Fibroblast of lung (primary cell): ENCODE data around the gene DQX1. TPM values are rescaled to one million over a fixed set of nuclear protein-coding genes. Genes with fewer than 3 reads are reported as not detected.

Experiments
- DNase-seq, 2 donors: peaks; one replicate each; pipeline versions ENCODE4 v3.0.0 to v3.0.0-alpha.2; 2010; ENCODE audit warnings: low read depth in 2 of 2
- H2AFZ ChIP-seq: 2 replicates; pipeline ENCODE4 v1.5.1; 2012; ENCODE audit warnings: low read length, control low read depth, inconsistent platforms
- H3K27ac ChIP-seq: 2 replicates; pipeline ENCODE4 v1.5.1; 2011; ENCODE audit warnings: low read length, control low read depth; ENCODE audit not compliant: insufficient read depth
- H3K27me3 ChIP-seq: 2 replicates; pipeline ENCODE4 v1.5.1; 2011; ENCODE audit warnings: mild to moderate bottlenecking, low read length; ENCODE audit not compliant: control insufficient read depth, insufficient read depth
- H3K36me3 ChIP-seq: 2 replicates; pipeline ENCODE4 v1.5.1; 2011; ENCODE audit warnings: low read length; ENCODE audit not compliant: control insufficient read depth, insufficient read depth
- H3K4me1 ChIP-seq: 2 replicates; pipeline ENCODE4 v1.5.1; 2011; ENCODE audit warnings: low read length; ENCODE audit not compliant: control insufficient read depth, insufficient read depth; ENCODE audit errors: extremely low read depth
- H3K4me2 ChIP-seq: 2 replicates; pipeline ENCODE4 v1.5.1; 2011; ENCODE audit warnings: low read length, control low read depth; ENCODE audit not compliant: insufficient read depth; ENCODE audit errors: extremely low read depth
- H3K4me3 ChIP-seq, 4 experiments: fragments of 200-600 bp in 1 of 4; sonication (generic) in 1 of 4; replicated peaks in 1 of 4; 2 replicates each; pipeline ENCODE4 v1.5.1; 2011 to 2016; ENCODE audit warnings: low read length in 4 of 4, low read depth in 3 of 4, mild to moderate bottlenecking in 3 of 4, control low read depth in 2 of 4, inconsistent platforms in 1 of 4, mixed read lengths in 1 of 4; ENCODE audit not compliant: insufficient read depth in 1 of 4; ENCODE audit errors: control extremely low read depth in 1 of 4
- H3K79me2 ChIP-seq: 2 replicates; pipeline ENCODE4 v1.5.1; 2012; ENCODE audit warnings: mild to moderate bottlenecking, low read length, inconsistent platforms; ENCODE audit not compliant: control insufficient read depth, insufficient read depth
- H3K9ac ChIP-seq: 2 replicates; pipeline ENCODE4 v1.5.1; 2011; ENCODE audit warnings: mild to moderate bottlenecking, low read length, control low read depth; ENCODE audit not compliant: insufficient read depth
- H3K9me3 ChIP-seq: 2 replicates; pipeline ENCODE4 v1.5.1; 2012; ENCODE audit warnings: low read depth, low read length; ENCODE audit not compliant: control insufficient read depth, insufficient read depth
- H4K20me1 ChIP-seq: 2 replicates; pipeline ENCODE4 v1.5.1; 2011; ENCODE audit warnings: low read length; ENCODE audit not compliant: control insufficient read depth, insufficient read depth; ENCODE audit errors: extremely low read depth
- EZH2 ChIP-seq: IDR thresholded peaks from 2 replicates; pipeline ENCODE4 v1.5.1; 2012; ENCODE audit warnings: low read length, control low read depth, mild to moderate bottlenecking; ENCODE audit errors: missing control alignments
- polyA plus RNA-seq, 2 donors: library from polyadenylated mRNA; depleted of rRNA in 1 of 2; stranded (reverse) in 1 of 2; unstranded in 1 of 2; fragments of >200 nt; gene quantifications; 2 replicates each; pipeline ENCODE4 v1.2.1, GENCODE V29; 2011 to 2012; ENCODE audit warnings: missing spikeins in 1 of 2
- total RNA-seq: library from RNA; depleted of rRNA; stranded (reverse); fragments of >200 nt; gene quantifications from 2 replicates; pipeline ENCODE4 v1.2.1, GENCODE V29; 2014
- TF ChIP-seq, protein P1 (sequence below), 2 donors: IDR thresholded peaks in 1 of 2; conservative IDR thresholded peaks in 1 of 2; 1 replicate in 1 of 2; 2 replicates in 1 of 2; pipeline ENCODE4 v1.5.1; 2011 to 2012; ENCODE audit warnings: low read length in 2 of 2, control low read depth in 1 of 2, inconsistent platforms in 1 of 2, low read depth in 1 of 2, mild to moderate bottlenecking in 1 of 2

The DQX1 gene
- total and polyA plus RNA-seq, 2 donors (not counting 1 experiment from before 2014, with no cell fraction given), result not detected

DNA sequence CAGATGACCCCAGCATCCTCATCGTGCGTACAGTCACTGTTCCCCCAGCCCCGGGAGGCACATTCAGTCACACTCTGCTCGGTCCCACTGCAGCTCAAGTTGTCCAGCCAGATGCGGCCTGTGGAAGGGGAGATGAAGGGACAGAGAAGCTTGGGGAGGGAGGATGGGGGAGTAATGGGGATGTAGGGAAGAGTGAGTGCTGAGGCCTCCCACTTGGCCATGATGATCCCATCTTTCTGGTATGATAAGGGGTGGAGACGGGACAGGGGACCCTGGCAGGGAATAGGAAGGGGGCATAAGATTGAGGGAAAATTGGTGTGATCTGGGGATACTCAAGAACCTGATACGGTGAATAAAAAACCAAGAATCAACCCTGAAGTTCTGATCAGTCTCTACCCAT is 24.2 kb upstream of the DQX1 start:
- Histone ChIP-seq H3K4me1 (peaks cover 3% of the 10 kb centered on the region), H3K9me3 (no peaks in the 10 kb centered on the region), H3K4me3 (no peak overlapping the region), H4K20me1 (no peaks in the 10 kb centered on the region), H3K79me2 (peaks cover 2% of the 10 kb centered on the region), H3K27me3 (no peaks in the 10 kb centered on the region), H2AFZ (no peak overlapping the region), H3K9ac (no peak overlapping the region), H3K36me3 (no peaks in the 10 kb centered on the region), H3K27ac (no peak overlapping the region), H3K4me2 (no peak overlapping the region)
- no peak for DNase-seq
- TF ChIP-seq, protein P1, sequence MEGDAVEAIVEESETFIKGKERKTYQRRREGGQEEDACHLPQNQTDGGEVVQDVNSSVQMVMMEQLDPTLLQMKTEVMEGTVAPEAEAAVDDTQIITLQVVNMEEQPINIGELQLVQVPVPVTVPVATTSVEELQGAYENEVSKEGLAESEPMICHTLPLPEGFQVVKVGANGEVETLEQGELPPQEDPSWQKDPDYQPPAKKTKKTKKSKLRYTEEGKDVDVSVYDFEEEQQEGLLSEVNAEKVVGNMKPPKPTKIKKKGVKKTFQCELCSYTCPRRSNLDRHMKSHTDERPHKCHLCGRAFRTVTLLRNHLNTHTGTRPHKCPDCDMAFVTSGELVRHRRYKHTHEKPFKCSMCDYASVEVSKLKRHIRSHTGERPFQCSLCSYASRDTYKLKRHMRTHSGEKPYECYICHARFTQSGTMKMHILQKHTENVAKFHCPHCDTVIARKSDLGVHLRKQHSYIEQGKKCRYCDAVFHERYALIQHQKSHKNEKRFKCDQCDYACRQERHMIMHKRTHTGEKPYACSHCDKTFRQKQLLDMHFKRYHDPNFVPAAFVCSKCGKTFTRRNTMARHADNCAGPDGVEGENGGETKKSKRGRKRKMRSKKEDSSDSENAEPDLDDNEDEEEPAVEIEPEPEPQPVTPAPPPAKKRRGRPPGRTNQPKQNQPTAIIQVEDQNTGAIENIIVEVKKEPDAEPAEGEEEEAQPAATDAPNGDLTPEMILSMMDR (conservative IDR thresholded peaks at IDR 0.05 in 1 of 2, IDR thresholded peaks at IDR 0.05 in 1 of 2; ENCODE audit: low read depth in 1 of 2, low read length in 2 of 2), result no peak
- TF ChIP-seq EZH2, result no peak

DNA sequence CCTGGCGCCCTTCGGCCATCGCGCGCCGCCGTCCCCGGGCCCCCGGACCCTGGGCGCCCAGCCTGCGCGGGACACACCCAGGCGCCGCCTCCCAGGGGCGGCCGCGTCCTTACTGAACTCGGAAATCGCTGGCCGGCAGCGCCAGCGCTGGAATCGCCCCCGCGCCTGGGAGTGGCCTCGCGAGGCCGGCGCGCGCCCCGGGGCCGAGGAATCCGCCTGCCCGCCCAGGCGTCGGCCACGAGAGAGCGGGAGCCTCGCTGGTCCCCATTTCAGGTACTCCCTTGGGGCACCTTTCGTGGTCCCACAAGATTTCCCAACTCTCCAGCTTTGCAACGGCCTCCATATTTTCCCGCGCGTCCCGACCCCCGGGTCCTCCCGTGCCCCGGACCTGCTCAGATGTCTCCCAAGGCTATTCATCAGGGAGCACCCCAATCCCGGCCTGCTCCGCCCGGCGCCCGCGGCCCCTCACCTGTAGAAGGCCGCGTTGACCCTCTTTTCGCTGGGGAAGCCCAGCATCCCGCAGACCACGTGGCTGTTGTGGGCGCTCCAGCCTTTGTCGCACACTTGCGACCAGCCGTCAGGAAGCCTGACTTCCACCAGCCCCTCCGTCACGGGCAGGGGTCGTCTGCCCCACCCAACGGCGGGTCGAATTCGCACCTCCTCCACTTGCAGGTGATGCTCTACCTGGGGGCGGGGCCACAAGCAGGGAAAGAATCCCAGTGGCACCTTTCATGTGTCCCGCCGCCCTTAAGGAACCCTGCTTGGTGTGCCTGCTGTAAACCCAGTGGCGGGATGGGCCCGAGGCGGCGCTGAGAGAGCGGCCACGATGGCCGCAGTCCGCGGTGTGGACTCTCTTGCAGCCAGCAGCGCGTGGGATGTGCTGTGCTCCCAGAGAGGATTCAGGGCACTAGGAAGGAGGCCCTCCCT is 23.1 kb upstream of the DQX1 start:
- H3K36me3 ChIP-seq, result no peaks in the 10 kb centered on the region
- peak overlapping the region; percentile 45 to 64 (median 56) for H3K4me3 ChIP-seq
- H2AFZ ChIP-seq, result peak overlapping the region; percentile 36
- H3K9me3 ChIP-seq, result no peaks in the 10 kb centered on the region
- H3K4me2 ChIP-seq, result peak overlapping the region; percentile 92
- H3K27ac ChIP-seq, result no peak overlapping the region
- H3K79me2 ChIP-seq, result no peaks in the 10 kb centered on the region
- H3K9ac ChIP-seq, result peak overlapping the region; percentile 45
- peak in 1 of 2 donors; percentile 60 for DNase-seq
- TF ChIP-seq, protein P1 (conservative IDR thresholded peaks at IDR 0.05 in 1 of 2, IDR thresholded peaks at IDR 0.05 in 1 of 2; ENCODE audit: low read depth in 1 of 2, low read length in 2 of 2), result no peak
- no peak for TF ChIP-seq EZH2
- H3K27me3 ChIP-seq, result no peaks in the 10 kb centered on the region
- peaks cover 3% of the 10 kb centered on the region for H3K4me1 ChIP-seq
- H4K20me1 ChIP-seq, result no peaks in the 10 kb centered on the region

DNA sequence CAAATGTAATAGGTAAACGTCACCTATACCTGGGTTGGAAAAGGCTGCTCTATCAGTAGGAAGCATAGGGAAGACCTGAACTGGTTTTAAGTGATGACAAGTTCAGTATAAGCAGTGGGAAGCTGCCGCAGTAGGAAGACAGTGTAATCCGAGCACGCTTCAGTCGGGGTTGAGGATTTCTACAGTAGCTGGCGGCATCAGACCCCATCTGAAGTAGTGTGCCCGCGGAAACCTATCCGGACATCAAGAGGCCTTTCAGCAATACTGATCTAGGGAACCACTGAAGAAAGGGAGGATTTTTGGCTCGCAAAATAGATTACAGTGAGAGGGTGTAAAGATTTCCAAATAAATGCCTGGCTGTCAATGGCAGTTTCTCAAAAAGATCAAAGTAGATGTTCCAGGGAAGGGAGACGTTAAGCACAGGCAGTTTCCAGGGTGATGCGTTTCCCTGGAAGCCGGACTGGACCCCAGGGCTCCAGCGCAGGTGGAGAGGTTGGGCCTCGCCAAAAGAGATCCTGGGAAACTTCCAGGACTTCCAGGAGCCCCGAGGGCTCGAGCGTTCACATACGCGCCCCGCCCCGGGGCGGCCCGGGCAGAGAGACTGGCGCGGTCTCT is 22.4 kb upstream of the DQX1 start:
- Histone ChIP-seq H3K27ac (no peak overlapping the region), H3K36me3 (no peaks in the 10 kb centered on the region), H2AFZ (peak overlapping the region; percentile 48), H3K9me3 (no peaks in the 10 kb centered on the region), H3K4me1 (peaks cover 3% of the 10 kb centered on the region), H3K9ac (no peak overlapping the region), H3K4me3 (peak overlapping the region in 3 of 4 experiments; percentile 35 to 64 (median 51)), H3K79me2 (no peaks in the 10 kb centered on the region), H4K20me1 (no peaks in the 10 kb centered on the region), H3K4me2 (peak overlapping the region; percentile 69), H3K27me3 (no peaks in the 10 kb centered on the region)
- no peak for TF ChIP-seq EZH2
- TF ChIP-seq, protein P1 (conservative IDR thresholded peaks at IDR 0.05 in 1 of 2, IDR thresholded peaks at IDR 0.05 in 1 of 2; ENCODE audit: low read depth in 1 of 2, low read length in 2 of 2), result no peak
- DNase-seq, result no peak
